IPS DF 19.7 (cell line): ENCODE data around the gene PRSS57.

ENCODE experiments used
- DNase-seq: peaks from one replicate; pipeline ENCODE4 v3.0.0-alpha.2; 2013; ENCODE audit warnings: low read depth, low spot score

PRSS57 gene

GRCh38 chr19:694481-695351, 536 bp downstream of the PRSS57 start:
- DNase-seq = no peak

DNA sequence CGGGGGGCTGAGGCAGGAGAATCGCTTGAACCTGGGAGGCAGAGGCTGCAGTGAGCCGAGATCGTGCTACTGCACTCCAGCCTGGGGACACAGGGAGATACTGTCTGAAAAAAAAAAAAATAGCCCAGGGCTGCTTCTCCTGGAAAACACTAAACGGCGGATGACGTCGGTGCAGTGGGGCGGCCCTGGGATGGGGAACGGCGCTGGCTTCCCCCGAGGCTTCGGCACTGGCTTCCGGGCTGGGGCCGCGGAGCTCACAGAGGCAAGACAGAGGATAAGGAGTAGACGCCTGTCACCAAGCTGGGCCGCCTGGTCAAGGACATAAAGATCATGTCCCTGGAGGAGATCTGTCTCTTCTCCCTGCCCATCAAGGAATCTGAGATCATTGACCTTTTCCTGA, 5.0 kb downstream of the PRSS57 start:
- no peak for DNase-seq

- no peak for DNase-seq
Observed at GRCh38 chr19:688992-689391, 6.3 kb downstream of the PRSS57 start.

DNA sequence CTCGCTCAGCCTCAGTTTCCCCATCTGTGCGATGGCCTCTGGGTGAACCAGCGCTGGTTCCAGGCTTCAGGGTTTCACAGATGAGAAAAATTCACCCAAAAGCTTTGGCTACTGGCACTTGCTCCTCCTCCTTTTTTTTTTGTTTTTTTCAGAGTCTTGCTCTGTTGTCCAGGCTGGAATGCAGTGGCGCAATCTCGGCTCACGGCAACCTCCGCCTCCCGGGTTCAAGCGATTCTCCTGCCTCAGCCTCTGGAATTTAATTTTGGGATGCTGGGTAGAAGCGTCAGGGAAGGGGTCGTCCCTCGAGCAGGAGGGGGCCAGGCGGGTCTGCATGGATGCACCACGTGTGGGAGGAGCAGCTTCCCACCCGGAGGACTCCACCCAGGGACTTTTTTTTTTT, 7.0 kb downstream of the PRSS57 start:
- no peak for DNase-seq

DNA sequence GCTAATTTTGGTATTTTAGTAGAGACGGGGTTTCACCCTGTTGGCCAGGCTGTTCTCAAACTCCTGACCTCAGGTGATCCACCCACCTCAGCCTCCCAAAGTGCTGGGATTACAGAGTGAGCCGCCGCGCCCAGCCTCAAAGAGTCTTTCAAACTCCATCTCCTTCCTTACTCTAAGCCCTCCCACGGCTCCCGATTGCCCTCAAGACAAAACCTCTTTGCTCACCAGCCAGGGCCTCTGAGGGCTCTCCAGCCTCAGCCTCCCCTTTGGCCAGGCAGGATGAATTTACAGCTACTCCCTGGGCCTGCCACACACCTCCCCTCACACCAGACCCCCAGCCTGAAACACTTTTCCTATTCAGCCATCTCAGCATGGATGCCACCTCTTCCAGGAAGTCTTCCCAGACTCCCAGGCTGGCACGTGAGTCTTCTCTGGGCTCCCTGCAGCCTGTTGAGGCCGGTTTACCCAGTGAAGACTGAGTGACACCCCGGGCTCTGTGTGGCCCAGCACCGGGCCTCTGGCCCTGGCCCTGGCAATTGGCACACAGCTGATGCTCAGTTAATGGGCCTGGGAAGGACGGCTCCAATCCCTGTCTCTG, 7.6 kb downstream of the PRSS57 start:
- no peak for DNase-seq

DNA sequence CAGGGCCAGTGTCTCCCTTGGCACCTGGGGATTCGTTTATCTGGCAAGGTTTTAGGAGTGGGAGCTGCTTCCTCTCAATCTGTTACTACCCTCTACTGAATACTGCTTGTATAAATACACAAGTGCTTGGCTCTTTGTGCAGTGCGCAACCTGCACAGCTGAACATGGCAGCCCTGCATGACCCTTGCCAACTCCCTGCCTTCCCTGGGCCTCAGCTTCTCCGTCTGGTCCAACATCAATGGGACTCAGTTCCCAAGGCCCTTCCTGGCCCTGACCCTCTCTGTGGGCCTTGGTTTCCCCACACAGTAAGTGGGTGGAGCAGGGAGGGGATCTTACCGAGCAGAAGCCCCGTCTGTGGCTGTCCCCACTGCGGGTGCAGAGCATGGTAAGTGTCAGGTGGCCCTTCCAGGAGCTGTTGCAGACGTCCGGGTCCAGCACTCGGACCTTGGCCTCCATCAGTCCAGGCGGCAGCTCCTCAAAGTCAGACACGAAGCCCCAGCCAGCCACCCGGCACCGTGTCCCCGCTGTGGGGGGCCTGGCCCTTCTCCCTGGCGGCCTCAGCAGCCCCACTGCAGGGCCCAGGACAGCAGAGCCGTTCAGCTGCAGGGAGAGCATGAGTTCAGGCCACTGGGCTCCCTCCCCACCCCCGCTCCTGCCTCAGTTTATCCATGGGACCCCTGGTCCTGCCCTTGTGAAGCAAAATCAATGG, 8.5 kb downstream of the PRSS57 start:
- DNase-seq = no peak

DNA sequence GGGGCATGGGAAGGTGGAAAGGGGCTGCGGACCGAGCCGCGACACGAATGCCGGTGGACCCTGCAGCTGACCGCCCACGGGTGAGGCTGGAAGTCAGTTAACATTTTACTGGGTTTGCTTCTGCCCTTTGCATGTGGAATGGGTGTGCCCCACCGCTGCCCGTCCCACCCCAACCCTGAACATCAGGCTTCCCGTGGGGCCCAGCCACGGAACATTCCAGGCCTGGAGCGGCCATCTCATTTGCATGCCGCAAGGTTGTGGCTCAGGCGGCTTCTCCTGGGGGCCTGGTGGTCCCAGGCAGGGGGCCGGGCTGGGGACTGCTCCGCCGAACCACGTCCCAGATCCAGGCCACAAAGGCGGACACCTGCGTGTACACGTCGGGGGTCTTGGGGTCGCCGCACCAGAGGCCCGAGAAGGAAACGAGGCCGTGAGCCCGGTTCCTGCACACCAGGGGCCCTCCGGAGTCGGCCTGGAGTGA, 9.8 kb downstream of the PRSS57 start:
- DNase-seq = no peak

GRCh38 chr19:682678-683320, 12.5 kb downstream of the PRSS57 start:
- no peak for DNase-seq

- no peak for DNase-seq
Observed at GRCh38 chr19:681029-682019, 13.9 kb downstream of the PRSS57 start.

DNA sequence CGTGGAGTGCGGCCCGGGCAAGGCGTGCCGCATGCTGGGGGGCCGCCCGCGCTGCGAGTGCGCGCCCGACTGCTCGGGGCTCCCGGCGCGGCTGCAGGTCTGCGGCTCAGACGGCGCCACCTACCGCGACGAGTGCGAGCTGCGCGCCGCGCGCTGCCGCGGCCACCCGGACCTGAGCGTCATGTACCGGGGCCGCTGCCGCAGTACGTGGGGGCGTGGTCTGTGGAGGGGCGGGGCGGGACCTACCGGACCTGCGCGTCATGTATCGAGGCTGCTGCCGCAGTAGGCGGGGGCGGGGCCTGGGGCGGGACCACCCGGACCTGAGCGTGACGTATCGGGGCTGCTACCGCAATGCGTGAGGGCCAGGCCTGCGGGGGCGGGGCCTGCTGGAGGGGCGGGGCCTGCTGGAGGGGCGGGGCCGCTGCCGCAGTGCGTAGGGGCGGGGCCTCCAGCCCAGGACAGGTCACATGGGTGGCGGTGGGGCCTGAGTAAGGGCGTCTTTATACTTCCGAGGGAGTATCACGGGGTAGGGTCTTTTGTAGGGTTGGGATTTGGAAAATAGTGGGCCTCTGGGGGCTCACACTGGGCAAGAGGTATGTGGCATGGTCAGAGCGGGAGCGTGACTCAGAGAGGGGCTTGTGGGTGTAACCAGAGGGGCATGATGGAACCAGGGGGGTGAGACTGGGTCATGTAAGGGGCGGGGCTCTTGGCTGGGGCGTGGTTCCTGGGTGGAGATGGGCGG, 14.8 kb downstream of the PRSS57 start:
- no peak for DNase-seq

DNA sequence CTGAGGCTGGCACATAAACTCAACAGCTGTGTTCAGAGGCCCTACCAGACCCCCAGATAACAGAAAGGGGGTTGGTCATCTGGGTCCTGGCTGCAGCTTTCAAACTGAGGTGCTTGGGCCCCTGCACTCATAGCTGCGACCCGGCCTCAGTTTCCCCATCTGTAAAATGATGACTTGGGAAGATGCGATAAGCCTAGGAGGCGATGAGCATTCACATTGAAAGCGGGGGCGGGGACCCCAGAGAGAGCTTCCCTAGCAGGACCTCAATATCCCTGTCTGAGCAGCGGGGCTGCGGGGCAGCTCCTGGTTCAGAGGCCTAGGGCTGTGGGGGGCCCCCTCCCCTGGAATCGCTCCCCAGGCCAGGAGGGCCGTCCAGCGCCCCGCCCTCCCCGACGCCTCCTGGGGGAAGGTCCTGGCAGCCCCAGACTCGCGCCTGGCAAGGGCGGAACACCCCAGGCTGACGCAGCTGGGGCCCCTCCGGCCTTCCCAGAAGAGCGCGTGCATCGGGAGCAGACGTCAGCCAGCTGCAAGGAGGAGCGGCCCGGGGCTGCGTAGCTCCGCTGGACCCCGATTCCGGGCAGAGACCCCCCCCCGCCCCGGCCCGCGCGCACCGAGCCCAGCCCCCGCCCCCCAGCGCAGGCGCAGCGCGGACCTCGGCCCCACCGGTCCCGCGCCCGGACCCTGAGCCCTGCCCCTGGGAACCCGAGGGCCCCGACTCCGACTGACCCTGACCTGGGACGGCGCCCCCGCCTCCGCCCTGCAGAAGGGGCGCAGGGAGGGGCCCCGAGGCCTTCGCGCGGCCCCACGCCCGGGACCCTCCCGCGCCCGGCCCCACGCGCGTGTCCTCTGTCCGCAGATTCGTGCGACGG, 15.6 kb downstream of the PRSS57 start:
- DNase-seq = no peak

- no peak for DNase-seq
Observed at GRCh38 chr19:678791-679388, 16.4 kb downstream of the PRSS57 start.

- DNase-seq = no peak
Observed at GRCh38 chr19:677601-678436, 17.4 kb downstream of the PRSS57 start.

DNA sequence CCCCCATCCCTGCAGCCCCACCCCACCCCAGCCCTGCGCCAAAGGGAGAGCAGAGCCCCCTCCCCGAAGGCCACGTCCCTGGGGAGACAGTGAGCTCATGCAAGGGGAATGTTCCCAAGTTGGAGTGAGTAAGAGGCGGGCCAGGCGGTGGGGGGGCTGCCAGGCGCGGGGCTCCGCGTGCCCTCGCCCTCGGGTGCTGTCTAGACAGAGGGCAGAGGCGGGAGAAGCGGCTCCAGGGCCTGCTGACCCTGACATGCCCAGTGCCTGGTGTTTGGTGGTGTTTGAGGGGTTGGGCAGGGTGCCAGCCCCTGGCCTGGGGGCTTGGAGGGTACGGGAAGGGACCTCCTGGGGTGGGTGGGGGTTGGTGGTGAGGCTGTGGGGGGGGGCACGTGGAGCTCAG, 18.1 kb downstream of the PRSS57 start:
- no peak for DNase-seq

- DNase-seq = no peak
Observed at GRCh38 chr19:676339-677105, 18.7 kb downstream of the PRSS57 start, which contains the start of gene FSTL3. FSTL3 (plus strand) TSS chr19:676392; CDS start chr19:676424, 32 bp downstream.

GRCh38 chr19:676007-676338, 19.3 kb downstream of the PRSS57 start:
- no peak for DNase-seq
